Chondrocyte (in vitro differentiated cells): ENCODE results near the gene ZDHHC7. TPM values are rescaled to one million over a fixed set of nuclear protein-coding genes. Genes with fewer than 3 reads are reported as not detected.

Experiments
- DNase-seq: peaks from one replicate; pipeline ENCODE4 v3.0.0; 2021; ENCODE audit warnings: mixed read lengths, low spot score
- H3K27ac Mint-ChIP-seq: one replicate; pipeline ENCODE4 v1.8.0; 2021; ENCODE audit warnings: mild to moderate bottlenecking, moderate library complexity, mixed read lengths; ENCODE audit not compliant: unreplicated experiment
- H3K27me3 Mint-ChIP-seq: 2 replicates; pipeline ENCODE4 v1.8.0; 2021; ENCODE audit warnings: low read depth, mixed read lengths
- H3K36me3 Mint-ChIP-seq: 2 replicates; pipeline ENCODE4 v1.8.0; 2021; ENCODE audit warnings: low read depth, mixed read lengths
- H3K4me1 Mint-ChIP-seq: 2 replicates; pipeline ENCODE4 v1.8.0; 2021; ENCODE audit warnings: low read depth, mild to moderate bottlenecking, mixed read lengths
- H3K4me3 Mint-ChIP-seq: one replicate; pipeline ENCODE4 v1.8.0; 2021; ENCODE audit warnings: mild to moderate bottlenecking, moderate library complexity, mixed read lengths; ENCODE audit not compliant: unreplicated experiment
- H3K9me3 Mint-ChIP-seq: 2 replicates; pipeline ENCODE4 v1.8.0; 2021; ENCODE audit warnings: low read depth, mixed read lengths
- total RNA-seq: library from RNA; stranded (reverse); gene quantifications from 3 replicates; pipeline ENCODE4 v1.2.1, GENCODE V29; 2021
- TF ChIP-seq, protein P1 (sequence below): fragments of 200-600 bp; sonication (generic); IDR thresholded peaks from 2 replicates; pipeline ENCODE4 v1.5.0; 2021; ENCODE audit warnings: antibody characterized with exemption, mild to moderate bottlenecking, moderate library complexity

ZDHHC7 gene
- total RNA-seq, 1 donor from 2014 or later = 50.2 TPM

DNA sequence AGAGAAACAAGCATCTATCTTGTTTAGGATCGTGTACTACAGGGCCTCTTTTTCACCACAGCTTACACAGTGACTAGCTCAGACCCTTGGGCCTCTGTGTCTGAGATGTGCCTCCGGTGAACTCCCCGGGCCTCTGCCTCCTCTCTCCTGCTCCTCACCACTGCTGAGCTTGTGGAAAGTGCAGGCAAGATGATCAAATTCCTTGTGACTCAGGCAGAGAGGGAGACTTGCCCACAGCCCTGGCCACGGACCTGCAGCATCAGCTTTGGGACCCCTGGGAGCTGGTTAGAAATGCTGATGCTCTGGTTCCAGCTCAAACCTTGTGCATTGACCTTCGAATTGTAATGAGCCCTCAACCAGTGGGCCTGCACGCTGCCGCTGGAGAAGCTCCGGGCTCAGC is 79.8 kb downstream of the ZDHHC7 start:
- Mint-ChIP-seq H3K36me3 (no peaks in the 10 kb centered on the region), H3K9me3 (no peaks in the 10 kb centered on the region), H3K27me3 (peaks cover 4% of the 10 kb centered on the region), H3K4me1 (peaks cover 7% of the 10 kb centered on the region), H3K4me3 (no peak overlapping the region), H3K27ac (no peak overlapping the region)
- TF ChIP-seq, protein P1, sequence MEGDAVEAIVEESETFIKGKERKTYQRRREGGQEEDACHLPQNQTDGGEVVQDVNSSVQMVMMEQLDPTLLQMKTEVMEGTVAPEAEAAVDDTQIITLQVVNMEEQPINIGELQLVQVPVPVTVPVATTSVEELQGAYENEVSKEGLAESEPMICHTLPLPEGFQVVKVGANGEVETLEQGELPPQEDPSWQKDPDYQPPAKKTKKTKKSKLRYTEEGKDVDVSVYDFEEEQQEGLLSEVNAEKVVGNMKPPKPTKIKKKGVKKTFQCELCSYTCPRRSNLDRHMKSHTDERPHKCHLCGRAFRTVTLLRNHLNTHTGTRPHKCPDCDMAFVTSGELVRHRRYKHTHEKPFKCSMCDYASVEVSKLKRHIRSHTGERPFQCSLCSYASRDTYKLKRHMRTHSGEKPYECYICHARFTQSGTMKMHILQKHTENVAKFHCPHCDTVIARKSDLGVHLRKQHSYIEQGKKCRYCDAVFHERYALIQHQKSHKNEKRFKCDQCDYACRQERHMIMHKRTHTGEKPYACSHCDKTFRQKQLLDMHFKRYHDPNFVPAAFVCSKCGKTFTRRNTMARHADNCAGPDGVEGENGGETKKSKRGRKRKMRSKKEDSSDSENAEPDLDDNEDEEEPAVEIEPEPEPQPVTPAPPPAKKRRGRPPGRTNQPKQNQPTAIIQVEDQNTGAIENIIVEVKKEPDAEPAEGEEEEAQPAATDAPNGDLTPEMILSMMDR = no peak
- no peak for DNase-seq

DNA sequence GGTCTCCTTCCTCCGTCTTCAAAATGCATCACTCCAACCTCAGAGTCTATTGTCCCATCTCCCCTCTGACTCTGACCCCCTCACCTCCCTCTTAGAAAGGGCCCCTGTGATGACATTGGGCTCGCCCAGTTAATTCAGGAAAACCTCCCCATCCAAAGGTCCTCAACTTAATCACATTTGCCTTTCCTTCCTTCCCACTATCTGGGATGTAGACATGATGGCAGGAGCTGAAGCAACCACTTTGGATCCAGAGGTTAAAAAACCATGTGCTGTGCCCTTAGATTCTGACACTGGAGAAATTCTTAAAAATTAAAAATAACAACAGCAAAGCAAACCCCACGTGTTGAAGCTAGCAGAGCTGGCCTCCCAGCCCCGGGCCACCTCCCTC is 80.2 kb downstream of the ZDHHC7 start:
- Mint-ChIP-seq H3K27me3 (peaks cover 5% of the 10 kb centered on the region), H3K9me3 (no peaks in the 10 kb centered on the region), H3K4me1 (peaks cover 7% of the 10 kb centered on the region), H3K4me3 (no peak overlapping the region), H3K36me3 (no peaks in the 10 kb centered on the region), H3K27ac (no peak overlapping the region)
- DNase-seq = no peak
- TF ChIP-seq, protein P1 = no peak

DNA sequence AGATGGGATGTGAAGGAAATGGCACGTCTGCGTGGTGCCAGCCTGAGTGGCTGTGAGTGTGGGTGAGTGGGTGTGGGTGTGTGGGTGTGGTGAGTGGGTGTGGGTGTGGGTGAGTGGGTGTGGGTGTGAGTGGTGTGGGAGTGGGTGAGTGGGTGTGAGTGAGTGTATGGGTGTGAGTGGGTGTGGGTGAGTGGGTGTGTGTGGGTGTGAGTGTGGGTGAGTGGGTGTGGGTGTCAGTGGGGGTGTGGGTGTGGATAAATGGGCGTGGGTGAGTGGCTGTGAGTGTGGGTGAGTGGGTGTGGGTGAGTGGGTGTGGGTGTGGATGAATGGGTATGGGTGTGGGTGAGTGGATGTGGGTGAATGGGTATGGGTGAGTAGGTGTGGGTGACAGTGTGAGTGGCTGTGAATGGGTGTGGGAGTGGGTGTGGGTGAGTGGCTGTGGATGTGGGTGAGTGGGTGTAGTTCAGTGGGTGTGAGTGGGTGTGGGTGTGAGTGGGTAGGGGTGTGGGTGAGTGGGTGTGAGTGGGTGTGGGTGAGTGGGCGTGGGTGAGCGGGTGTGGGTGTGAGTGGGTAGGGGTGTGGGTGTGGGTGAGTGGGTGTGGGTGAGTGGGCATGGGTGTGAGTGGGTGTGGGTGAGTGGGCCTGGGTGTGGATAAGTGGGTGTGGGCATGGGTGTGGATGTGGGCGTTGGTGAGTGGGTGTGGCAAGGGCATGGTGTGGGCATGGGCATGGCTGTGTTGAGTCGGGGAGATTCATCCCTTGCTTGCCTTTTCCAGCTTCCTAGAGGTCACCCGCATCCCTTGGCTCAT is 80.8 kb downstream of the ZDHHC7 start:
- Mint-ChIP-seq H3K36me3 (no peaks in the 10 kb centered on the region), H3K4me1 (peaks cover 7% of the 10 kb centered on the region), H3K27me3 (peaks cover 5% of the 10 kb centered on the region), H3K9me3 (no peaks in the 10 kb centered on the region), H3K27ac (no peak overlapping the region), H3K4me3 (no peak overlapping the region)
- TF ChIP-seq, protein P1 = no peak
- no peak for DNase-seq

DNA sequence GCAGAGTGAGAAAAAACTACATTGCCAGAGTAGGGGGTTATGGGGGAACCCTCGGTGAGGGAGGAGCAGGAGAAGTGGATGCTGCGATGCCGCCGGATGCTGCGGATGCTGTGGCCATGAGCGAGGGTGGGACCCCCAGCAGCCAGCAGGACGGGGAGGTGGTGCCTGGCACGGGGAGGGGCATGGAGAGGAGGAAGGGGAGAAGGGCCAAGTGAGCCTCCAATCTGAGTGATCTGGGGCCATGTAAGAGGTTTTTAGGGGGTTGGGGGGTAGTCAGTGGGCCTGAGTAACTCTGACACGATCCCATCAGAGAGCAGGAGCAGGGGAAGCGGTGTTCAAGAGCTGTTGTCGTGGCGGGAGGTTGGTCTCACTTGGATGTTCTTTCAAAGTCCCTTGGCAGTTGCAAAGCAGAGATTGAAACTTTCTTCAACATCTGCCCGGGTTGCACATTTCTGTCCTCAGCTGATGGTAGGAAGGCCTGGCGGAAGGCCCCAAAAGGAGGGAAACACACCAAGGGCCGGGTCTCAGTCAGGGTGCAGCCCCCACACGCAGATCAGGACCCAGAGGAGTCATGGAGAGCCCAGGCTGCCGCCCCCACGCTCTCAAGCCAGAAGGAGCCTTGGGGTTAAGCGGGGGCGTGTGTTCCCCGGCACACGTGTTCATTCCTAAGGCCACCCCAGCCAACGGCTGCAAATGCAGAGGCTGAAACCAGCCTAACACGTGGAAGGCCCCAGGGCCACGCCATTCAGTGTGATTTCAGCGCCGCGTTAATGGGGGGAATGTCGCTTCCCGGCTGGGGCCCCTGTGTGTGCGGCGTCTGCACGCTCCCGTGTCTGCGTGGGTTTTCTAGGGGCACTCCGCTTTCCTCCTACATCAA is 81.7 kb downstream of the ZDHHC7 start:
- peaks cover 5% of the 10 kb centered on the region for H3K27me3 Mint-ChIP-seq
- peaks cover 7% of the 10 kb centered on the region for H3K4me1 Mint-ChIP-seq
- H3K27ac Mint-ChIP-seq = no peak overlapping the region
- no peaks in the 10 kb centered on the region for H3K36me3 Mint-ChIP-seq
- no peaks in the 10 kb centered on the region for H3K9me3 Mint-ChIP-seq
- DNase-seq = no peak
- TF ChIP-seq, protein P1 = no peak
- no peak overlapping the region for H3K4me3 Mint-ChIP-seq

- H3K36me3 Mint-ChIP-seq = no peaks in the 10 kb centered on the region
- peaks cover under 1% of the 10 kb centered on the region for H3K4me1 Mint-ChIP-seq
- peaks cover 5% of the 10 kb centered on the region for H3K27me3 Mint-ChIP-seq
- TF ChIP-seq, protein P1 = no peak
- no peak overlapping the region for H3K4me3 Mint-ChIP-seq
- no peaks in the 10 kb centered on the region for H3K9me3 Mint-ChIP-seq
- DNase-seq = no peak
- no peak overlapping the region for H3K27ac Mint-ChIP-seq
Observed at GRCh38 chr16:84928679-84929420, 82.5 kb downstream of the ZDHHC7 start.
